ENCODE results near the gene MRPL43.

Gene MRPL43

DNA sequence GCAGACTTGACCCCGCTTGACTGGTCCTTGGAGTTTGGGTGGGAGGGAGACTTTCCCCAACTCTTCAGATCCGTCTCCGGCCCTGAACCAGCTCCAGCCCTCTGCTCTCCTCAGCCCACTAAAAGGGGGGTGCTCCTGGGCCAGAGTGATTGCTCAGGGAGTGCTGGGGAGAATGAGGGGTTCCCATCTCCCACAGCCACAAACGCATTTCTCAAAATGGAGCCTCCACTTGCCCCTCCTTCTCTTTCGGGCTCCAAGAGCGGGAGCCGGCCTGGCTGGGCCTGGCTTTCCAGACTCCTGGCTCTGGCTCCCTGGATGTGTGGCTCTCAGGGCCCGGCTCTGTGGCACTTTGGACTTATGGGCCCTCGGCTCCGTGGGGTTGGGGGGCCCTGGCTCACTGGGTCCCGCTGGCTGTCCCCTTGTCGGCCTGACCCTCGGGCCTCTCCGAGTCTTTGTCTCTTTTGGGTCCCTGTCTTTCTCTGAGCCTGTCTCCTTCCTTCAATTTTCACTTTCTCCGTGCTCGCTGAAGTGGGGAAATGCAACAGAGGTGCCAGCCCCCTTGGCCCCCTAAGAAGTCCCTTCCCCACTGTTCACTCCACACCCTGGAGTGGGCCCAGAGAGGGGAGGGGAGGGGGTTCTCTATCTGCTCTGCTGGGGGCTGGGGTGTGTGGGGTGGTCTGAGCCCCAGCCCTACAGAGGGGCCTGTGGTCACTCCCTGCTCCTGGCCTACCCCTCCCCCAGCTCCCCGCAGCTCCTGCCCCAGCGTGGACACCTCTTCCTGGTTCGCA lies 13.0 kb upstream of the MRPL43 start:
- Histone ChIP-seq H3K4me3 (ENCODE audit: insufficient read depth in 1 of 2, low read depth in 1 of 2, low read length in 2 of 2) (peak overlapping the region; percentile 75 to 96), H3K79me1 (replicated peaks; ENCODE audit: low read length, poor library complexity, severe bottlenecking) (peaks cover 16% of the 10 kb centered on the region), H3K23ac (ENCODE audit: low read length in 2 of 2) (peak overlapping the region in 1 of 2 experiments; percentile 63), H2BK120ac (ENCODE audit: low read depth, low read length) (peak overlapping the region; percentile 97), H2BK5ac (ENCODE audit: low read depth, low read length, poor library complexity, severe bottlenecking) (peak overlapping the region; percentile 11), H2BK12ac (ENCODE audit: low read length in 2 of 2) (peak overlapping the region; percentile 20 to 45), H3K27ac (ENCODE audit: low read length, poor library complexity, severe bottlenecking) (peak overlapping the region; percentile 83), H2BK15ac (ENCODE audit: low read depth, poor library complexity, severe bottlenecking) (peak overlapping the region; percentile 73), H3K9me3 (ENCODE audit: control insufficient read depth, low read length) (no peaks in the 10 kb centered on the region), H3K36me3 (ENCODE audit: control insufficient read depth in 1 of 2, insufficient read depth in 2 of 2, low read depth in 1 of 2, low read length in 2 of 2) (peaks cover 30 to 32% of the 10 kb centered on the region in 2 experiments), H3K9ac (ENCODE audit: low read length) (peak overlapping the region; percentile 100), H3K27me3 (ENCODE audit: control insufficient read depth in 1 of 2, insufficient read depth in 1 of 2, low read length in 2 of 2) (no peaks in the 10 kb centered on the region), H4K91ac (ENCODE audit: low read length) (peak overlapping the region; percentile 99), H3K4ac (ENCODE audit: low read depth in 1 of 2, low read length in 2 of 2) (peak overlapping the region; percentile 50 to 96), H2AFZ (ENCODE audit: low read depth, low read length) (no peak overlapping the region), H4K8ac (ENCODE audit: low read length) (peak overlapping the region; percentile 72), H3K14ac (ENCODE audit: low read length in 2 of 2) (peak overlapping the region in 1 of 2 experiments; percentile 78), H3K4me2 (ENCODE audit: low read length, poor library complexity, severe bottlenecking) (peak overlapping the region; percentile 39), H3K18ac (ENCODE audit: low read depth in 1 of 2, low read length in 2 of 2) (peak overlapping the region; percentile 16 to 95), H3K4me1 (ENCODE audit: control insufficient read depth, insufficient read depth, low read depth, low read length) (peaks cover 39% of the 10 kb centered on the region), H2AK5ac (ENCODE audit: low read length, severe bottlenecking) (peak overlapping the region; percentile 57)
- WGBS: 1% methylated on average over 13 of the region's 19 CpGs
- DNase-seq: peak; percentile 52

DNA sequence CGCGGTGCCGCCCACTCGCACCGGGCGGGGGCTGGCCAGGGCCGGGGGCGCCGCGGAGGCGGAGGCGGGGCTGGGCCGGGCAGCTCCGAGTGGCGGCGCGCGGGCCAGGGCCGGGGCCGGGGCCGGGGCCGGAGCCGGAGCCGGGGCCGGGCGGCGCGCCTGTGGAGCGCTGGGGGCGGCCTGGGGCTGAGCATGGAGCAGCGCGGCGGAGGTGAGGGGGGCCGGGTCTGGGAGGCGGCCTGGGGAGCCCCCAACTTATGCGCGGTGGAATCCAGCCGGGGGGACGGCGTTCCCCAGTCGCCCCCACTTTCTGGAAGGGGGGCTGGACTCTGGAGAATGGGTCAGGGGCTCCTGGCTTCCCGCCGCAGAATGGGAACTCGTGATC lies 12.4 kb upstream of the MRPL43 start, which contains the start of gene LZTS2:
LZTS2 (plus strand) TSS at position 67 of the 385 bp plus-strand sequence. CDS start 2,731 bp downstream, outside the sequence.
- H4K8ac ChIP-seq (ENCODE audit: low read length): peak within 1 kb of the TSS; percentile 97
- no peaks in the 10 kb centered on the region for H3K27me3 ChIP-seq (ENCODE audit: control insufficient read depth in 1 of 2, insufficient read depth in 1 of 2, low read length in 2 of 2)
- H3K18ac ChIP-seq (ENCODE audit: low read depth in 1 of 2, low read length in 2 of 2): peak within 1 kb of the TSS; percentile 99 to 100
- peak within 1 kb of the TSS in 1 of 2 experiments; percentile 86 for H3K23ac ChIP-seq (ENCODE audit: low read length in 2 of 2)
- H2BK120ac ChIP-seq (ENCODE audit: low read depth, low read length): peak within 1 kb of the TSS; percentile 99
- peaks cover 27 to 28% of the 10 kb centered on the region in 2 experiments for H3K36me3 ChIP-seq (ENCODE audit: control insufficient read depth in 1 of 2, insufficient read depth in 2 of 2, low read depth in 1 of 2, low read length in 2 of 2)
- no peak for DNase-seq
- H4K91ac ChIP-seq (ENCODE audit: low read length): peak within 1 kb of the TSS; percentile 99
- peak within 1 kb of the TSS; percentile 90 to 100 for H3K4ac ChIP-seq (ENCODE audit: low read depth in 1 of 2, low read length in 2 of 2)
- H2AFZ ChIP-seq (ENCODE audit: low read depth, low read length): peak within 1 kb of the TSS; percentile 47
- H3K27ac ChIP-seq (ENCODE audit: low read length, poor library complexity, severe bottlenecking): peak within 1 kb of the TSS; percentile 99
- H2BK5ac ChIP-seq (ENCODE audit: low read depth, low read length, poor library complexity, severe bottlenecking): peak within 1 kb of the TSS; percentile 71
- peak within 1 kb of the TSS in 1 of 2 experiments; percentile 90 for H3K14ac ChIP-seq (ENCODE audit: low read length in 2 of 2)
- WGBS: 0% methylated on average over 14 of the region's 44 CpGs
- peaks cover 13% of the 10 kb centered on the region for H3K79me1 ChIP-seq (replicated peaks; ENCODE audit: low read length, poor library complexity, severe bottlenecking)
- H2AK5ac ChIP-seq (ENCODE audit: low read length, severe bottlenecking): peak within 1 kb of the TSS; percentile 57
- peak within 1 kb of the TSS; percentile 92 for H2BK15ac ChIP-seq (ENCODE audit: low read depth, poor library complexity, severe bottlenecking)
- H3K4me2 ChIP-seq (ENCODE audit: low read length, poor library complexity, severe bottlenecking): peak within 1 kb of the TSS; percentile 79
- no peaks in the 10 kb centered on the region for H3K9me3 ChIP-seq (ENCODE audit: control insufficient read depth, low read length)
- peak within 1 kb of the TSS; percentile 44 to 99 for H2BK12ac ChIP-seq (ENCODE audit: low read length in 2 of 2)
- peak within 1 kb of the TSS; percentile 75 to 96 for H3K4me3 ChIP-seq (ENCODE audit: insufficient read depth in 1 of 2, low read depth in 1 of 2, low read length in 2 of 2)
- peak within 1 kb of the TSS; percentile 100 for H3K9ac ChIP-seq (ENCODE audit: low read length)
- peaks cover 37% of the 10 kb centered on the region for H3K4me1 ChIP-seq (ENCODE audit: control insufficient read depth, insufficient read depth, low read depth, low read length)

DNA sequence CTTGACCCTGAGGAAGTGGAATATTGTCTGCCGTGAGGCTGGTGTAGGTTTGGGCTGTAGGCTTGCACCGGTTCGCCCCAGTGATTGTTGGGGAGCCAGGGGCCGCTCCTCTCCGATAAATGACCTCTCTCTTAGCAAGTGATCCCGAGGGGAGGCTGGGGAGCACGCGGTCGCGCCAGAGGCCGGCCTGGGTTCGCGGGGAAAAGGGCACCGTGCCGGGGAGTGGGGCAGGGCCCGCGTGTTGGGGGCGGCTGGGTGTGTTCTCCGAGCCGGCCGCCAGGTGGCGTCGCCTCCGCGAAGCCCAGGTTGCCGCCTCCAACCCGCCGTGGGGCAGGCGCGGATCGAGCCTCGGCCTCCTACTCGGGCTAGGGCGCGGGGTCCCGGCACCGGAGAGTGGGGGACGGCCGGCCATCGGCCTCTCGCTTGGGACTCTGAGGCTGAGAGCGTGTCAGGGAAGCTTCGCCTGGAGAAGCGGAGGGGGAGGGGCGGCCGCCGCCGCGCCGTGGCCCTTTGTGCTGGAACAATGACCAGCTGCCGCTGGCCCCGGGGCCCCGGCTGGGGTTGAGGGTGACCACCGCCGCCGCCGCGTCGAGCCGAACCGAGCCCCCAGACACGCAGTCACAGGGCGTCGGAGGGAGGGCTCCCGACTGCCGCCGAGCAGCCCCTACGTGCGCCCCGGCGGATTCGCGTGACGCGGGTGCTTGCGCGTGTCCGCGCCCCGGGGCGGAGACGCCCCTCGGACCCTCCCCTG lies 11.9 kb upstream of the MRPL43 start:
- Histone ChIP-seq H2AFZ (ENCODE audit: low read depth, low read length) (peak overlapping the region; percentile 47), H3K4me1 (ENCODE audit: control insufficient read depth, insufficient read depth, low read depth, low read length) (peaks cover 39% of the 10 kb centered on the region), H3K9ac (ENCODE audit: low read length) (peak overlapping the region; percentile 98), H3K9me3 (ENCODE audit: control insufficient read depth, low read length) (no peaks in the 10 kb centered on the region), H3K14ac (ENCODE audit: low read length in 2 of 2) (peak overlapping the region in 1 of 2 experiments; percentile 89), H3K27ac (ENCODE audit: low read length, poor library complexity, severe bottlenecking) (peak overlapping the region; percentile 99), H3K79me1 (replicated peaks; ENCODE audit: low read length, poor library complexity, severe bottlenecking) (peaks cover 14% of the 10 kb centered on the region), H2BK12ac (ENCODE audit: low read length in 2 of 2) (peak overlapping the region; percentile 44 to 99), H2BK5ac (ENCODE audit: low read depth, low read length, poor library complexity, severe bottlenecking) (peak overlapping the region; percentile 47), H2BK15ac (ENCODE audit: low read depth, poor library complexity, severe bottlenecking) (peak overlapping the region; percentile 92), H3K23ac (ENCODE audit: low read length in 2 of 2) (peak overlapping the region in 1 of 2 experiments; percentile 86), H2AK5ac (ENCODE audit: low read length, severe bottlenecking) (peak overlapping the region; percentile 49), H3K36me3 (ENCODE audit: control insufficient read depth in 1 of 2, insufficient read depth in 2 of 2, low read depth in 1 of 2, low read length in 2 of 2) (peaks cover 21 to 28% of the 10 kb centered on the region in 2 experiments), H4K8ac (ENCODE audit: low read length) (peak overlapping the region; percentile 97), H2BK120ac (ENCODE audit: low read depth, low read length) (peak overlapping the region; percentile 99), H3K18ac (ENCODE audit: low read depth in 1 of 2, low read length in 2 of 2) (peak overlapping the region; percentile 99 to 100), H3K4me2 (ENCODE audit: low read length, poor library complexity, severe bottlenecking) (peak overlapping the region; percentile 79), H3K27me3 (ENCODE audit: control insufficient read depth in 1 of 2, insufficient read depth in 1 of 2, low read length in 2 of 2) (no peaks in the 10 kb centered on the region), H3K4ac (ENCODE audit: low read depth in 1 of 2, low read length in 2 of 2) (peak overlapping the region; percentile 90 to 100), H4K91ac (ENCODE audit: low read length) (peak overlapping the region; percentile 99), H3K4me3 (ENCODE audit: insufficient read depth in 1 of 2, low read depth in 1 of 2, low read length in 2 of 2) (peak overlapping the region; percentile 75 to 80)
- WGBS: 1% methylated on average over 63 of the region's 83 CpGs
- DNase-seq: peak; percentile 79
